Stimulated activated CD8-positive, alpha-beta memory T cell treated with anti-CD3 and anti-CD28 coated beads, Interleukin-7, amount 100 ng/mL, for 4 hours (primary cell): ENCODE results near the gene PSMF1.

ENCODE experiments used
- DNase-seq, 2 donors: peaks; one replicate each; pipeline ENCODE4 v3.0.0-alpha.2; 2020; ENCODE audit warnings: low read depth in 2 of 2

PSMF1 gene

GRCh38 chr20:1190847-1191246 lies 72.4 kb downstream of the PSMF1 start:
- DNase-seq, result no peak

- no peak for DNase-seq
Observed at GRCh38 chr20:1191299-1191698, 72.9 kb downstream of the PSMF1 start.

DNA sequence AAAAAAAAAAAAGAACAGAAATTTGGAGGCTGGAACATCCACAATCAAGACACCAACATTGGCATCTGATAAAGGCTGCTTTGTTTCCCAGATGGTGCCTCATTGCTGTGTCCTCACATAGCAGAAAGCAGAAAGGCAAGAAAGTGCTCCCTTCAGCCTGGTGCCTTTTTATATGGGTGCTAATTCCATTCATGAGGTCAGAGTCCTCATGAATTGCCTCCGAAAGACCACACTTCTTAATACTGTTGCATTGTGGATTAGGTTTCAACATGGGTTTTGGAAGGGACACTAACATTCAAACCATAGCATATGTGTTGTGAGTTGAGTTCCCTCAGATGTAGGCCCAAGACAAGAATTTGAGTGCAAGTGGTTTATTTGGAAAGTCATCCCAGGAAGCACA lies 76.8 kb downstream of the PSMF1 start:
- DNase-seq, result no peak

- DNase-seq, result no peak
Observed at GRCh38 chr20:1196634-1197033, 78.2 kb downstream of the PSMF1 start.

DNA sequence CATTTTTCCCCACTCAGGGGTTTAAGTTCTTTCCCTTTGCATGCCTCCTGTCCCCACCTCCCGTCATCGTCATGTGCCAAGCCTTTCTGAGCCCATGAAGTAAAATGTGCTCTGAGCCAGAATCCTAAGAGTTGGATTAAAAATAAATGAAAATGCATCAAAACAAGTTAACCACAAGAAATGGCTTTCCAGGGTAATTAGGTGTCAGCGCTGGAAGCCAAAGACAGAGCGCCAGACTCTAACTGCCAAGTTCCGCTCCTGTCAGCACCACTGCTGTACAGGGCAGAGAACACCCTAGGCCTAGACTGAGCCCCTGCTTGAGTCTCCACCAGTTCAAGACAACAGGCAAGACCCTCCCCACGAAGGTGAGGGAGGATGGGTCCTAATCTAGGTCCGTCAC lies 79.4 kb downstream of the PSMF1 start:
- no peak for DNase-seq

DNA sequence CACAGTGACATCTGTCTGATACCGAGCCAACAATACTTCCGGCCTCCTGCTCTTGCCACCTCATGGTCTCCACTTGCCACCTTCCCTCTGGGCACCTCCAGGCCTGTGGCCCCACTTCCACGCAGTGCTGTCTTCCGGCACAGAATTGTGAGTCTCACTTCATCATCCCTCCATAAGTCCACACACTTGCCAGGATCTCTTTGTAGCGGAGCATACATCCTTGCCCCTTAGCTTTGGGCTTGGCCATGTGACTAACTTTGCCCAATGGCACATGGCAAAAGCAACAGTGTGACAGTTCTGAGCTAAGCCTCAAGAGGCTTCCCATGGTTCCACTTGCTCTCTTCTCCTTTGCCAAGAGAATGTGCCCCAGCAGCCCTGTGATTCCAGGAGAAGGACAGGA lies 80.3 kb downstream of the PSMF1 start:
- DNase-seq, result no peak

DNA sequence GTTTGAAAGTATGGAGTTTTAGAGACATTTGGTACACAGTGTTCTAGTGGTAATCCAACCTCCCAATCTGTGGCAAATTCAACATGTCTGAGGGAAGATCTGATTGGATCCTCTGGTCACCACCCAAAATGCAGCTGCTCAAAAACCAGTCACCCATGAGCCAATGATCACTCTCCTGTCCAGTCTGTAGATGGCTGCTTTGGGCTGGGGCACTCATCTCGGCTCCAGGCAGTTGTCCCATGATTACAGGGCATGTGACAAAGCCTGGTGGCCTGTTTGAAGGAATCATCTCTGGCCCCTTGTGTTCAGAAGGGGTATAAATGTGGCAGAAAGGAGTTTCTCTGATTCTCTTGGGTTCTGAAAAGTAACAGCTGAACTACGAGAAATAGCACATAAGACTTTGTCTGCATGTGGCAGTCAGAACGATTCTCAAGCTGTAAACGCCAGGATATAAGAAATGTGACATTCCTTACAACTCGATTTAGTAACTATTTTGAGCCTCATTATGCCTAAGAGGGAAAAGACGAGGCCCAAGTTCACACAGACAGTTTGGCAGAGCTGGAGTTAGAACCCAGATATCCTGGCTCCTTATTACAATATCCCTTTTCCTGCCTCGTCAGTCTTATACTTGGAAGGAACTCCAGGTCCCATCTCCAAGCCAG lies 80.9 kb downstream of the PSMF1 start:
- no peak for DNase-seq

GRCh38 chr20:1199964-1200363 lies 81.6 kb downstream of the PSMF1 start:
- no peak for DNase-seq

- DNase-seq, result no peak
Observed at GRCh38 chr20:1202762-1203504, 84.5 kb downstream of the PSMF1 start, which contains the start of gene C20orf202. Gene C20orf202, plus strand, starts transcription at chr20:1203454. Its CDS starts 132 bp downstream, at chr20:1203586.

DNA sequence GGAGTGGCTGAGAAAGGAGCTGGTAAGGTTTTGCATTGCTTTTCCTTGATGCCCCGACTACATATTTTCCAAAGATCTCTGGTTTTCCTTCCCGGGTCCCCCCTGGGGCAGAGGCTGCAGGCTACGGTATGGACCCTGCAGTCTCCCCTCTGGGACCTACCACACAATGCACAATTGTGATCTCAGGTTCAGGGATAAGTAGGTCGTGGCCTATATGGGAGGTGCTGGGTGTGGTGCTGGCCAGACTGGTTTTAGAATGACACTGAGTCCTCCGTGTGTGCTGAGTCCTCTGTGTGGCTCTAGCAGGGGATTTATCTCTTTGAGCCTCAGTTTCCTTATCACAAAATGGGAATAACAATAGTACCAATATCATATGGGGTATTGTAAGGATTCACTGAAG lies 85.2 kb downstream of the PSMF1 start:
- DNase-seq, result no peak

- no peak for DNase-seq
Observed at GRCh38 chr20:1204113-1204512, 85.7 kb downstream of the PSMF1 start.

DNA sequence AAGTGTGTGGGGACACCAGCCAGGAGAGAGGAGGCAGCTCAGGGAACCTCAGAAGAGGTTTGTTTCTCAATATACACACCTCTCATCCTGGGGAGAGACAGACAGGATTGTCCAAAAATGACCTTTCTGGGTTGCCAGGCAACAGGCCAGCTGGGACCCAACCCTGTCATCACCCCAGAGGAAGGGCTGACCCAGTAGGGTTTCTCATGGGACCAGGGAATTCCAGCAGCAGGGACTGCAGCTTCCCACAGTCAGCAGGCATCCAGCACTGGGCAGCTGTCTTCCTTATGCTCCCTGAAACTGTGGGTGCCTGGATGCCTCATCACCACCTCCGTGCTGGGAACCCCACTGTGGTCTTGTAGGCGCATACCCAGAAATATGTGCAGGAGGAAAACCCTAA lies 86.2 kb downstream of the PSMF1 start:
- no peak for DNase-seq

- DNase-seq, result no peak
Observed at GRCh38 chr20:1205802-1206201, 87.4 kb downstream of the PSMF1 start.

DNA sequence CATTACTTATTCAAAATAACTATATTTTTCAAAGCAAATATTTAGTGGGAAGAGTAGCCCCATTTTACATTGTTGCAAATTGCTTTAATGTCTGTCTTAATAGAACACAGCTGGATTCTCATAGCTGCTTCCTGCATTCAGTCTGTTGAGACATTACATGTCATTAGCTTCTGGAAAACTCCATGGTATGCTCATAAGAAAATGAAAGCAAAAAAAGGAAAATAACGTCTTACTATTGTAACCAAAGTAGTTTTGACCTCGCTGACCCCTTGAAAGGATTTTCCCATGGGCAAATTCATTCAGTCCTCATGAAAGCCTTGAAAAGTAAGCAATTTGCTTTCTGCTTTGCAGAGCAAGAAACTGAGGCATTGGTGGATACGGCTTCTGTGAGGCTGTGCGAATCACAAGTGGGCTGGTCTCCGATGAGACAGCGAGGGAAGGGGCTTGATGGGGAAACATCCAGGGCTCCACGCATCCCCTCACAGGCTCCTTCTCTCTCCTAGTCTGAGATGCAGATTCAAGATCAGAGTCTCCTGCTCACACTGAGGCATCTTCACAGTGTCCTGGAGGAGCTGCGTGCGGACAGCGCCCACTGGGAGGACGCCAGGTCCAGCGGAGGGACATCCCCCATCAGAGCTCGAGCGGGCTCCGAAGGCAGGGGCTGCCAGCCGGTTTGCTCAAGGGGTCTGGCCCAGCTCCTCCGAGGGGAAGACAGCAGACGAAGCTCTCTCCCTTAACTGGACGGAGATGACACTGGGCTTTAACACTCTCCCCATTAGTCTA lies 88.2 kb downstream of the PSMF1 start:
- DNase-seq, result no peak

DNA sequence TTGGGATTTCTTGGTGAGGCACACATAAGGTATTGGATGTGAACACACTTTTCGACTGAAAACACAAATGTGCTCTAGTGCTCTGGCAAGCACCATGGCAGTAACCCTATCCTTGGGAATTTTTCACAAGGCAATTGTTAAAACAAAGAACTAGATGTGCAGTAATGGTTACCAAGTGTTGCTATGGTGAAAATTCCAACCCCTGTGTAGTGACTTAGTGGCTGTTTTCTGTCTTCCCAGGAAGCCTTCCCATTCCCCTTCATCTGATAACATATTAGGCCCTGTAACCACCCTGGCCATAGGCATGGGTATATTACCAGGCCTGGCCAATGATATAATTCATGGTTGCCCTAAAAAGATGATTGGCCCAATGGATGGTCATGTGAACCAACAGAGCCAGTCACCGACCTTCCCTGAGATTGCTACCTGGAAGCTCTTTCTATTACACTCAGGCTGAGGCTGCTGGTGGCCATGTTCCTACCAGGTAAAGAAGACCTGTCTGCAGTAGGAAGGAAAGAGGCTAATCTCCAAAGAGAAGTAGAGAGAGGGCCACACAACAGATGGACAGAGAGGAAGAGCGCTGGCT lies 89.0 kb downstream of the PSMF1 start:
- no peak for DNase-seq

GRCh38 chr20:1209447-1210387 lies 91.3 kb downstream of the PSMF1 start:
- no peak for DNase-seq

DNA sequence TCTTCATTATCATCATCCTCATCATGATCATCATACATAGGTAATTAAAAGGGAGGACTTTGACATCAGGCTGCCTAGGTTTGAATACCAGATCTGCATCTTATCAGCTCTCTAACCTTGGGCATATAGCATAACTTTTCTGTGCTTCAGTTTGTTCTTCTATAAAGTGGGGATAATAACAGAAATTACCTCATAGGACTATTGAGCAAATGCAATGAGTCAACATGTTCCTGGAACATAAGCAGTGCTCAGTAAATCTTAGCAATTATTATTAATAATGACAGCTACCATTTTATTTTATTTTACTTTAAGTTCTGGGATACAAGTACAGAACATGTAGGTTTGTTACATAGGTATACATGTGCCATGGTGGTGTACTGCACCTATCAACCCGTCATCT lies 92.1 kb downstream of the PSMF1 start:
- DNase-seq, result no peak

- no peak for DNase-seq
Observed at GRCh38 chr20:1212023-1212422, 93.6 kb downstream of the PSMF1 start.

DNA sequence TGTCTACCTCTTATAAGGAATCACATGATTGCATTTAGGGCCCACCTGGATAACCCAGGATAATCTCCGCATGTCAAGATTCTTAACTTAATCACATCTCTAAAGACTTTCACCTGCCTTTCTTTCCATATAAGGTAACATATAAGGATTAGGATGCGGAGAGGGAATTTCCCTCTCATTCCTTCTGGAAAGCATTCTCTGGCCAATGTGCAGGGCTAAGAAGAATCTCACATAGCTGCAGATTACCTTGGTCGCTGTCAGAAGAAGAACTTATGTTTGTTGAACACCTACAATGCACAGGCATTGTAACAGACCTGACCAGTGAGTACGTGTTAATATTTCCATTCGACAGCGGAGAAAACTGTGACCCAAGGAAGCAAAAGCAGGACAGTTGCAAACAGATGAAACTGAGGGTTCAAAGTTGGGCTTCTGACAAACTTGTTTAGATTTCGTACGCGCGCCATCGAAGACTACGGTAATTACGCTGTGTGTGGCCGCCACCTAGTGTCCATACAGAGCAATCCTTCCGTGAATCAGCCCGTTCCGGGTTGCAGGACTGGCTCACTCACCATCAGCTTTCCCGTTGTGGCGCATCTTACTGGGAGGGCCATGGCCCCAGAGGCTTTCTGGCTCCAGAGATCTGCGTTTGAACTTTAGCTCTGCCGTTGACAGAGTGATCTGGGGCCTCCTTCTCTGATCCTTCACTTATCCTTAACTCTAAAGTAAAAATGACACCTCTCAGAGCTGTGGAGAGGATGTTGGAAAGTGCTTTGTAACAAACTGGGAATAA lies 94.4 kb downstream of the PSMF1 start:
- DNase-seq, result peak; percentile 39 to 46

- DNase-seq, result no peak
Observed at GRCh38 chr20:1214838-1215261, 96.4 kb downstream of the PSMF1 start.
